H1 (cell line): ENCODE data around the gene SSH2.

Source experiments
- CREB1 ChIP-seq: IDR thresholded peaks from 2 replicates; pipeline ENCODE4 v1.6.1; 2012; ENCODE audit warnings: inconsistent platforms
- HDAC2 ChIP-seq, 2 experiments: fragments of 300-600 bp in 1 of 2; sonication (generic) in 1 of 2; IDR thresholded peaks; 2 replicates each; pipeline ENCODE4 v1.6.1; 2011 to 2012; ENCODE audit warnings: low read depth in 2 of 2, low read length in 2 of 2, mild to moderate bottlenecking in 2 of 2, moderate library complexity in 2 of 2, borderline replicate concordance in 1 of 2, inconsistent platforms in 1 of 2
- RBBP5 ChIP-seq: IDR thresholded peaks from 2 replicates; pipeline ENCODE4 v1.7.1; 2012; ENCODE audit warnings: low read depth, mild to moderate bottlenecking, inconsistent platforms, low read length, moderate library complexity, borderline replicate concordance

GRCh38 chr17:29686993-29687590, 242.9 kb downstream of the SSH2 start:
- TF ChIP-seq CREB1 (no peak), HDAC2 (IDR thresholded peaks at IDR 0.05; ENCODE audit: borderline replicate concordance in 1 of 2, low read depth in 2 of 2, low read length in 2 of 2) (no peak), RBBP5 (no peak)
